ENCODE measurements around the gene CCL4L2. TPM values are rescaled to one million over a fixed set of nuclear protein-coding genes. Genes with fewer than 3 reads are reported as not detected.

The CCL4L2 gene
- total and polyA plus RNA-seq, 2 of the 8 experiments (the other 6 are each of a cell fraction or from before 2014, with no cell fraction given), result not detected

GRCh38 chr17:36197387-36197703 lies 13.5 kb upstream of the CCL4L2 start:
- H4K5ac ChIP-seq (ENCODE audit: insufficient read length, low read depth, low read length), result no peak overlapping the region
- FAIRE-seq (no peak), DNase-seq (ENCODE audit: low read depth in 1 of 2, low spot score in 2 of 2) (peak in 1 of 2 experiments; percentile 22)
- H4K20me1 ChIP-seq (replicated peaks in 1 of 2; ENCODE audit: control insufficient read depth in 1 of 2, insufficient read depth in 2 of 2, low read length in 2 of 2), result no peaks in the 10 kb centered on the region
- no peaks in the 10 kb centered on the region for H3K23me2 ChIP-seq (ENCODE audit: low read depth, low read length)
- peaks cover 0 to 3% (median 2%) of the 10 kb centered on the region in 4 experiments; a peak in 4 of 7 replicates for H3K27me3 ChIP-seq (replicated peaks in 1 of 4; ENCODE audit: control insufficient read depth in 3 of 4, extremely low read depth in 1 of 4, insufficient read depth in 3 of 4, low read length in 3 of 4)
- TF ChIP-seq SP2 (IDR thresholded peaks at IDR 0.05; ENCODE audit: low read length) (no peak), USF2 (IDR thresholded peaks at IDR 0.05; ENCODE audit: low read length) (no peak), PHF8 (conservative IDR thresholded peaks at IDR 0.05; ENCODE audit: low read depth, low read length) (no peak), TCF12 (IDR thresholded peaks at IDR 0.05; ENCODE audit: low read depth, low read length) (no peak), JUN (IDR thresholded peaks at IDR 0.05; ENCODE audit: low read depth, low read length) (no peak), HDAC2 (IDR thresholded peaks at IDR 0.05; ENCODE audit: borderline replicate concordance in 1 of 2, low read depth in 2 of 2, low read length in 2 of 2) (no peak), TEAD4 (IDR thresholded peaks at IDR 0.05; ENCODE audit: low read depth, low read length) (no peak), CREB1 (IDR thresholded peaks at IDR 0.05) (no peak)
- ChIA-PET CTCF (ENCODE audit: partially characterized antibody) (no interaction called here), POLR2A (ENCODE audit: partially characterized antibody) (no interaction called here)
- no peak overlapping the region for H2BK12ac ChIP-seq (ENCODE audit: low read depth, low read length)
- H3K4ac ChIP-seq (replicated peaks; ENCODE audit: insufficient read length, low read depth, low read length), result no peak overlapping the region
- no peaks in the 10 kb centered on the region for H3K79me1 ChIP-seq (ENCODE audit: low read depth, low read length)
- no peak overlapping the region for H3K18ac ChIP-seq (ENCODE audit: extremely low read depth, low read length)
- H2AK5ac ChIP-seq (ENCODE audit: low read depth, low read length), result no peak overlapping the region
- H3K79me2 ChIP-seq (ENCODE audit: control insufficient read depth in 1 of 2, insufficient read depth in 2 of 2, low read length in 2 of 2), result no peaks in the 10 kb centered on the region
- no peak overlapping the region for H3K27ac ChIP-seq (ENCODE audit: low read depth, low read length)
- H3K4me2 ChIP-seq (ENCODE audit: insufficient read depth in 1 of 2, low read depth in 2 of 2, low read length in 2 of 2), result no peak overlapping the region
- H2BK15ac ChIP-seq (ENCODE audit: low read length), result no peak overlapping the region
- H4K8ac ChIP-seq (ENCODE audit: extremely low read depth, insufficient read depth, low read length), result no peak overlapping the region
- 94% methylated on average over 4 of the region's 4 CpGs; no CpG with 5 or more reads in 1 of the 2 experiments for WGBS, 2 experiments (ENCODE audit: extremely low coverage in 1 of 2, insufficient coverage in 1 of 2, insufficient read length in 1 of 2, insufficient replicate concordance in 2 of 2, low coverage in 1 of 2, low lambda C conversion rate in 2 of 2, missing lambda C conversion rate in 1 of 2)
- H3K36me3 ChIP-seq (ENCODE audit: control insufficient read depth in 2 of 4, insufficient read depth in 4 of 4, low read length in 3 of 4), result no peaks in the 10 kb centered on the region
- H2BK120ac ChIP-seq (replicated peaks; ENCODE audit: low read depth, low read length), result no peak overlapping the region
- no peak overlapping the region for H2BK5ac ChIP-seq (ENCODE audit: low read depth, low read length)
- H2AFZ ChIP-seq (ENCODE audit: low read length), result no peak overlapping the region
- no peak overlapping the region for H3K4me3 ChIP-seq (ENCODE audit: extremely low read depth in 1 of 4, insufficient read depth in 2 of 4, low read depth in 3 of 4, low read length in 4 of 4)
- H3K9ac ChIP-seq (replicated peaks in 1 of 4; ENCODE audit: extremely low read depth in 1 of 4, low read depth in 3 of 4, low read length in 3 of 4), result no peak overlapping the region
- no peak overlapping the region for H2BK20ac ChIP-seq (ENCODE audit: low read length)
- no peaks in the 10 kb centered on the region for H3K9me3 ChIP-seq (ENCODE audit: insufficient read depth in 2 of 2, low read depth in 1 of 2, low read length in 1 of 2)
- H3K56ac ChIP-seq (replicated peaks; ENCODE audit: insufficient read length, low read depth, low read length), result no peak overlapping the region
- H4K91ac ChIP-seq (replicated peaks; ENCODE audit: insufficient read length, low read length), result no peak overlapping the region
- peaks cover 0 to 5% (median 1%) of the 10 kb centered on the region in 4 experiments; a peak in 2 of 7 replicates for H3K4me1 ChIP-seq (replicated peaks in 1 of 4; ENCODE audit: control insufficient read depth in 3 of 4, insufficient read depth in 4 of 4, low read length in 3 of 4)
- no peak overlapping the region for H3K23ac ChIP-seq (ENCODE audit: insufficient read length)
- no peak overlapping the region for H3K14ac ChIP-seq (ENCODE audit: insufficient read length)

All from H1 (cell line).